Thymus (tissue), 11 donors: ENCODE data around the gene COBL. TPM values are rescaled to one million over a fixed set of nuclear protein-coding genes. Genes with fewer than 3 reads are reported as not detected.

Experiments used
- DNase-seq, 9 donors: peaks; one replicate each; pipeline ENCODE4 v3.0.0-alpha.2; 2013; ENCODE audit warnings: low spot score in 9 of 9, low read depth in 6 of 9, missing footprints in 1 of 9
- H3K27ac ChIP-seq, 2 donors: one replicate each; pipeline ENCODE4 v1.5.1; 2013; ENCODE audit warnings: control low read depth in 1 of 2, low read depth in 1 of 2, low read length in 1 of 2, mild to moderate bottlenecking in 1 of 2, moderate library complexity in 1 of 2
- H3K27me3 ChIP-seq, 2 donors: one replicate each; pipeline ENCODE4 v1.5.1; 2013; ENCODE audit warnings: low read length in 1 of 2; ENCODE audit not compliant: control insufficient read depth in 2 of 2, insufficient read depth in 1 of 2
- H3K36me3 ChIP-seq, 2 donors: one replicate each; pipeline ENCODE4 v1.5.1; 2013; ENCODE audit warnings: low read length in 1 of 2, mild to moderate bottlenecking in 1 of 2, moderate library complexity in 1 of 2; ENCODE audit not compliant: control insufficient read depth in 2 of 2, insufficient read depth in 2 of 2
- H3K4me1 ChIP-seq, 2 donors: one replicate each; pipeline ENCODE4 v1.5.1; 2013; ENCODE audit warnings: low read length in 2 of 2; ENCODE audit not compliant: control insufficient read depth in 2 of 2, insufficient read depth in 2 of 2
- H3K4me3 ChIP-seq, 2 donors: one replicate each; pipeline ENCODE4 v1.5.1; 2013; ENCODE audit warnings: low read length in 2 of 2, control low read depth in 1 of 2, mild to moderate bottlenecking in 1 of 2
- H3K9me3 ChIP-seq, 2 donors: one replicate each; pipeline ENCODE4 v1.5.1; 2013; ENCODE audit warnings: low read length in 1 of 2, mild to moderate bottlenecking in 1 of 2; ENCODE audit not compliant: control insufficient read depth in 2 of 2, insufficient read depth in 1 of 2
- WGBS: extraction: QIAGEN DNeasy Blood & Tissue Kit; methylation state at CpG from one replicate; pipeline ENCODE4 v1.1.7; 2013; 5-methylcytosine and 5-hydroxymethylcytosine counted together
- polyA plus RNA-seq: library from polyadenylated mRNA; stranded (reverse); fragments of 200-250 nt; gene quantifications from one replicate; pipeline ENCODE4 v1.2.3, GENCODE V29; 2013
- total RNA-seq: library from RNA; stranded (reverse); fragments of 120-200 nt; gene quantifications from one replicate; pipeline ENCODE4 v1.2.4, GENCODE V29; 2013
- donor health status: healthy.

COBL gene
- total and polyA plus RNA-seq, 2 donors: 0.66 to 2.0 TPM

DNA sequence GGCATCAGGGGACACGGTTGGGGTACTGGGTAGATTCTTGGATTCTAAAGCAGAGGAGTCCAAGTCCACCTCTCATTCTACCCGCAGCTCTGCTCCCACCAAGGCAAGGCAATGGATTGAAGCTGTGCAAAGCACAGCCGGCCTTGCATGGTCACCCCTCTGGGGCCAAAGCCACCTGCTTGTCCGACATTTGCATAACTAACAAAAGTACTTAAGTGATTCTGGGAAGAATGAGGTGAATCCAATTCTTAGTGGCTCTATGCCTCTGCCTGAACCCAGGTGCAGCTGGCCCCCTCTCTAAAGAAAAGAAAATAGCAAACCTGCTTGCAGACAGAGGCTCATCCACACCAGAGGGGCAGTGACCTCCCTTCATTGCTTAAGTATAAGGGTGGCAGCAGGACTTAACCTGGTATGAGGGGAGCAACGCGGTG is 10.7 kb upstream of the COBL start:
- DNase-seq: no peak
- Histone ChIP-seq H3K27me3 (peaks cover 0 to 14% of the 10 kb centered on the region in 2 donors), H3K4me3 (no peak overlapping the region), H3K27ac (no peak overlapping the region), H3K9me3 (no peaks in the 10 kb centered on the region), H3K36me3 (no peaks in the 10 kb centered on the region), H3K4me1 (peaks cover 0 to 4% of the 10 kb centered on the region in 2 donors)
- 69% methylated on average over 6 of the region's 6 CpGs for WGBS

DNA sequence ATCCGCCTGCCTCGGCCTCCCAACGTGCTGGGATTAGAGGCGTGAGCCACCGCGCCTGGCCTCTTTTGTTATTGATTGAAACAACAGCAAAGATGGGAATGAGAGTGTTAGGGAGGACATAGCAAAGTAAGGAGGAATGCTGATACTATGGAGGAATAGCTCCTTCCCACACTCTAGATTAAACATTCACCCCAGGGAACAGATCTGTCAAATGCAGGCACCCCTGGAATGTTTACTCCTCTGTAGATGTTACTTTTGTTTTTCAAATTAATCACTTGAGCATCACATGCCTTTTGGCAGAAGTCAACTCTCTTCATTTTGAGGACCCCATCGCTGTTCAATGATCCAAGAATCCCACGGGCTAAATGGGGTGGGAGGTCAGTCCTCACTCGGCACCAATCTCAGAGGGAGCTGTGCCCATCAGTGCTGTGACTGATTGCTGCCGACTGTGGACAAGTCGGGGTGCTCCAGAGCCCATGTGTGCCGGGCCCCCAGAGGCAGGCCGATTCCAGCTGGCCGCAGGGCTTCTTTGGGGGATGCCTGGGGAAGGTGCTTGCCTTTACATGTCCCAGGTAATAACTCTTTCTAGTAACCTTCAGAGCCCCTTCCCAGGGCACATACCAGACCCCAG is 10.2 kb upstream of the COBL start:
- Histone ChIP-seq H3K27me3 (peaks cover 0 to 14% of the 10 kb centered on the region in 2 donors), H3K9me3 (no peaks in the 10 kb centered on the region), H3K36me3 (no peaks in the 10 kb centered on the region), H3K4me1 (peaks cover 0 to 4% of the 10 kb centered on the region in 2 donors), H3K4me3 (no peak overlapping the region), H3K27ac (no peak overlapping the region)
- 74% methylated on average over 14 of the region's 14 CpGs for WGBS
- no peak for DNase-seq

DNA sequence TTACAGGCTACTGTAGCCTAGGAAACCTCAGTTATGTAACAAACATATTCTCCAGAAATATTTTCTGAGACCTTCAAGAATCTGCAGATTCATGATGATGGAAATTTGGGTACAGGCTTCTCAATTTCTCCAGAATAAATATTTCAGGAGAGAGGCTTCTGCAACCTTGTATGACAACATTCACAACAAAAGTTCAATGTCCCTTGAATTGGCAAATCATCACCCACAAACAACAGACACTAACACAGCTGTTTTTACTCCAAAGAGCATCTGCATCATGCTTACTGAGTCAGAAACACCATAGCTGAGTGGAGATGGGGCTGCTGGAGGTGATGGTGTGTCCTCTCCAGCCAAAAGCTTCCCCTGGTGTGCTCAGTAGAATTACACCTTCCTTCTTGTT is 9.3 kb upstream of the COBL start:
- Histone ChIP-seq H3K27me3 (peaks cover 0 to 14% of the 10 kb centered on the region in 2 donors), H3K9me3 (no peaks in the 10 kb centered on the region), H3K4me1 (peaks cover 0 to 4% of the 10 kb centered on the region in 2 donors), H3K27ac (no peak overlapping the region), H3K4me3 (no peak overlapping the region), H3K36me3 (no peaks in the 10 kb centered on the region)
- DNase-seq: no peak

DNA sequence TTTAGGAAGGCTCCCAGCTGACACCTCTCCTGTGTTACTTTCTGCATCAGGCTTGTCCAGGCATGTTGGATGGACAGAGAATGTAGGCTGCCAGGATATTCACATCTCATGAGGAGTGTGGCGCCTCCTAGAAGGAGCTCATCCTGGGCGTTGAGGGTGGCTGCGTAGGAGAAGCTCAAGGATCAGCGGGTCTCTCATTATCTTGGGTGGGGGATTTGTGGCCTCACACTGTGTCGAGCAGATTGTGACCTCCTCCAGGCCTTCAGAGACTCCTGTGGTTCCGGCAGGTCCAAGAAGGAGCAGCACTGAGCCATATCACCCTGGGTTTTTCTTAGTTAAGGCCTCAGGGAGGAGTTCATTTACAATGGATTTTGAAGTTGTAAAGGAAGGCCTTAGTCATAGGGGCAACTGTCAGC is 8.7 kb upstream of the COBL start:
- Histone ChIP-seq H3K36me3 (no peaks in the 10 kb centered on the region), H3K27me3 (peaks cover 0 to 17% of the 10 kb centered on the region in 2 donors), H3K4me1 (peaks cover 0 to 4% of the 10 kb centered on the region in 2 donors), H3K4me3 (no peak overlapping the region), H3K27ac (no peak overlapping the region), H3K9me3 (no peaks in the 10 kb centered on the region)
- no peak for DNase-seq
- WGBS: 92% methylated on average over 6 of the region's 6 CpGs

DNA sequence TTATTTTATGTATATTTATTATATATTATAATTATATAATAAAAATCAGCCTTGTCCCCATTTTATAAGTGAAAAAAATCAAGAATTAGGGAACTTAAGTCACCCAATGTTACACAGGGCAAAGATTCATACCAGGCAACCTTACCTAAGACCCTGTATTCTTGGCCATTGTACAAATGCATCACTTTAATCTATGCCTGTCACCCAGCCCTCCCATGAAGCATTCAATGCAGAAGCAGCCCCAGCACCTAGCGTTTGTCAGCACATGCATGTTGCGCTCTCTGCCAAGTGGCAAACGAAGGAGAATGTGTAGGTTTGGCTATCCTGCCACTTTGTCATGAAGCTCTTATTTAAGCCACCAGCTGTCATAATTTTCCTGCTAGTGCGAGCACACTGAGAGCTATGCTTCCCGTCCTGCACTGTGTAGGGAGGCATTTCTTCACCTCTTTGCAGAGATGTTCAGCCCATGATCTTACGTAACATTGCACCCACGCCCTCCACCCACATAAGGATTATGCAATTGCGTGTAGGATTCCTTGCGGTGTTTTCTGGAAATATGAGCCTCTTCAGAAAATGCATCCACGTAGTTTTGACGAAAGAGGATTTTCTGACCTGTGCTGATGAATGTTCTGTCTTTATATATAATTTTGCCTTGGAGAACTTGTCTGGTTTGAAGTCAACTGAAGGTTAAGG is 7.7 kb upstream of the COBL start:
- DNase-seq: no peak
- WGBS: 91% methylated on average over 11 of the region's 11 CpGs
- no peak overlapping the region for H3K4me3 ChIP-seq
- H3K9me3 ChIP-seq: no peaks in the 10 kb centered on the region
- no peak overlapping the region for H3K27ac ChIP-seq
- peaks cover 0 to 20% of the 10 kb centered on the region in 2 donors for H3K27me3 ChIP-seq
- H3K36me3 ChIP-seq: no peaks in the 10 kb centered on the region
- peaks cover 0 to 4% of the 10 kb centered on the region in 2 donors for H3K4me1 ChIP-seq

DNA sequence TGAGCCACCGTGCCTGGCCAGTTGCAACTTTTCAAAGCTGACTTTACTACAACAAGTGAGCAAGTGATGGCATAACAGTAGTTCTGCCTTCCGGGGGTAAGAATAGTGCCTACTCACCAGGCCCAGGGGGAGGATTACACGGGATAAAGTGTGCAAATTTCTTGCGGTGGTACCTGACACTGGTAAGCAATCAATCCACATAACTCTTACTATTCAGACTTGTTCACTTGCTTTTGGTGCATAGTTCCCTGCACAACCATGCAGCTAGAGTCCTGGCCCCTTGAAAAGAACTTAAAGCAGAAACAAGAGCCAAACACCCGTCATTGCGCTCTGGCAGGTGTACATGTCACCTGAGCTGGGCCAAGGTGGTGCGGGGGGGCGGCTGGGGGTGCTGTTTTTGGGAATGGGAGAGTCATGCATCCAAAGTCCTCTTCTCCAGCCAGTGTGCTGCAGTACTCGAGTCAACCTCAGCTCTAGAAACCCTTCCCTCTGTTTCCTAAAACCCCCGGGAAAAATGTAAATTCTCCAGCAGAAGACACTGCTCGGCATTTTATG is 5.4 kb upstream of the COBL start:
- H3K27me3 ChIP-seq: peaks cover 14 to 36% of the 10 kb centered on the region in 2 donors
- no peaks in the 10 kb centered on the region for H3K9me3 ChIP-seq
- WGBS: 94% methylated on average over 11 of the region's 11 CpGs
- no peak for DNase-seq
- H3K27ac ChIP-seq: no peak overlapping the region
- H3K4me3 ChIP-seq: no peak overlapping the region
- H3K36me3 ChIP-seq: no peaks in the 10 kb centered on the region
- peaks cover under 1 to 4% of the 10 kb centered on the region in 2 donors for H3K4me1 ChIP-seq

DNA sequence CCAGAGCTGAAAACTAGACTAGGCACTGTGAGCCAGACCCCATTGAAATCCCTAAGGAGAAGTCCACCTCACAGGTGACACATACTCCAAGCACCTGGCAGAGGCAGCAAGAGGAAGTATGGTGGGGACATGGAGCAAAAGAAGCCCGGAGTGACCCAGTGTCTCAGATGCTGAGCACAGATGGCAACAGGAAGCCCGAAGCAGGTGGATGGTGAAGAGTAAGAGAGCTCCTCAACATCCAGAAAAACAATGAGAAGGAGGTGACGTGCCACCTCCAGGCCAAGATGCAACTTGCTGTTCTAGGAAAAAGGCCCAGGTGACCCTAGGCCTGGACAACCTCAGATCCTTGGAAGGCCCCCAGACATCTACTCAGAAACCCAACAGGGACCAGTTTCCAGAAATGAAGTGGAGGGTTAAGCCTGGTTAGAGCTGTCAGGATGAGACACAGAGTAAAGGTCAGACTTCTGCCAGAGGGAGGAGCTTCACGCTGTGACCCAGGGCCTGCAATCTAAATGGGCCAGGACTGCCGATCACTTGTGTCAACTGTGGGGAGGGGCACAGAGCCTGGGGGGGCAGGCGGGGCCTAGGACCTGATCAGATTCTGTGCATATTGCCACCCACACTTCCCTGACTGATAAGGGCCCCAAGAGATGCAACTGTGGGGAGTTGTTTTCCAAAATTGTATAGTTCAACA is 2.4 kb upstream of the COBL start:
- no peak for DNase-seq
- Histone ChIP-seq H3K36me3 (no peaks in the 10 kb centered on the region), H3K9me3 (no peaks in the 10 kb centered on the region), H3K27me3 (peaks cover 36 to 56% of the 10 kb centered on the region in 2 donors), H3K4me3 (no peak overlapping the region), H3K27ac (no peak overlapping the region), H3K4me1 (peaks cover 0 to 3% of the 10 kb centered on the region in 2 donors)
- WGBS: 82% methylated on average over 6 of the region's 6 CpGs

DNA sequence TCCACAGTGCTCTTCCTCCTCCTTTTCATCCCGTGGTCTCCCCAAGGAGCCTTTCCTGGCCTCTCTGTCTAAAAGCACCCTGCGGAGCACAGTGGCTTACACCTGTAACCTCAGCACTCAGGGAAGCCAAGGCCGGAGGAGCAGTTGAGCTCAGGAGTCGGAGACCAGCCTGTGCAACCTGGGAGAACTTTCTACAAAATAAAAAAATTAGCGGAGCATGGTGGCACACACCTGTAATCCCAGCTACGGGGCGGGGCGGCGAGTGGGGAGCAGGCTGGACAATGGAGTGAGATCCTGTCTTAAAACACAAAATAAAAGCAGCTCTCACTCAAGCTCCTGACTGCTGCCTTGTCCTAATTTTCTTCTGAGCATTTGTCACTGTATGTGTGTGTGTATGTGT is 1.4 kb upstream of the COBL start:
- 89% methylated on average over 9 of the region's 9 CpGs for WGBS
- Histone ChIP-seq H3K4me3 (no peak overlapping the region), H3K27me3 (peaks cover 43 to 57% of the 10 kb centered on the region in 2 donors), H3K4me1 (peaks cover 0 to 3% of the 10 kb centered on the region in 2 donors), H3K9me3 (no peaks in the 10 kb centered on the region), H3K27ac (no peak overlapping the region), H3K36me3 (no peaks in the 10 kb centered on the region)
- DNase-seq: no peak

DNA sequence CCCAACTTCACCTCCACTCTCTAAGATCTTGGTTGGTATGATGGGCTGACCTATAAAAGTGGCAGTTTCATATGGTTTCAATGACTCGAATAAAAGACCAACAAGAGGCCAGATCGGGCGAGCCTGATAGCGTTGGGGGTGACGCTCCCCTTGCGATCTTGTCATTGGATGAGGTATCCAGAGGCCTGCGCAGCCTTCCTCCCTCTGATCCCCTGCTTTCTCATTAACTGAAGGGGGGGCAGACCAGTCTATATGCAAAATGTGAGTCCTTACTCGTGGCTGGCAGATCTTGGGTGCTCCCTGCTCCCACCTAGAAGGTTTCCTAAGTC is 937 bp upstream of the COBL start:
- H3K36me3 ChIP-seq: no peaks in the 10 kb centered on the region
- H3K27ac ChIP-seq: no peak overlapping the region
- no peak overlapping the region for H3K4me3 ChIP-seq
- no peaks in the 10 kb centered on the region for H3K9me3 ChIP-seq
- 40% methylated on average over 8 of the region's 8 CpGs for WGBS
- peaks cover 43 to 57% of the 10 kb centered on the region in 2 donors for H3K27me3 ChIP-seq
- DNase-seq: no peak
- H3K4me1 ChIP-seq: peaks cover 0 to 3% of the 10 kb centered on the region in 2 donors
